AG09319 (cell line): ENCODE results near the gene GAS6.

Experiments used
- DNase-seq: peaks from one replicate; pipeline ENCODE4 v3.0.0-alpha.2; 2010; ENCODE audit warnings: low read depth; ENCODE audit errors: extremely low read depth
- CTCF ChIP-seq: IDR thresholded peaks from 2 replicates; pipeline ENCODE4 v1.5.1; 2011; ENCODE audit warnings: low read depth, mild to moderate bottlenecking, inconsistent platforms, low read length, moderate library complexity

The GAS6 gene

GRCh38 chr13:113853518-113854237 lies 10.2 kb downstream of the GAS6 start:
- DNase-seq, result no peak
- TF ChIP-seq CTCF, result no peak

GRCh38 chr13:113852536-113853517 lies 11.0 kb downstream of the GAS6 start:
- no peak for DNase-seq

GRCh38 chr13:113851826-113852535 lies 11.9 kb downstream of the GAS6 start:
- TF ChIP-seq CTCF, result no peak
- no peak for DNase-seq

More at GRCh38 chr13:113852536-113853517, 11.0 kb downstream of the GAS6 start:
- TF ChIP-seq CTCF, result no peak

GRCh38 chr13:113851480-113851803 lies 12.4 kb downstream of the GAS6 start:
- no peak for TF ChIP-seq CTCF
- DNase-seq, result no peak

- no peak for DNase-seq
- no peak for TF ChIP-seq CTCF
Measured at GRCh38 chr13:113850722-113851479, 13.0 kb downstream of the GAS6 start.

- no peak for TF ChIP-seq CTCF
Measured at GRCh38 chr13:113849981-113850721, 13.7 kb downstream of the GAS6 start.

More at GRCh38 chr13:113849981-113850721, 13.7 kb downstream of the GAS6 start:
- no peak for DNase-seq
